Measurements from ENCODE around the gene RIMKLA.

DNA sequence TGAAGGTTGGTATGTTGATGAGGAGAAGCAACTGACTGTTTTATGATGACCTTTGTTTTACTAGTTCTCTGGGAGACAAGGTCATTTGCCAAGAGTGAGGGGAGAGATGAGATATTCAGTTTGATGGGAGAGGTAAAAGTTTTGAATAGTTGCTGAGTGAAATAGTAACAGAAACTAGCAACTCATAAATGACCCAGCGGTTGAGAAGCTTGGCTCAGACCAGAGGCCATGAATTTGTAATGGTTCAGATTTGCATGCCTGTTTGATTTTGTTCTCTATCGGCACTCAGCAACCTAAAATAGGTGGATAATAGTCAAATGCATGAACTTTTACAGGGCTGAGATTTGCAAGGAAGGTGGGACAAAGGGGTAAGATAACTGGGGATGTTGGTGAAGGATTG, 89.1 kb downstream of the RIMKLA start:
- TF ChIP-seq, protein P1, sequence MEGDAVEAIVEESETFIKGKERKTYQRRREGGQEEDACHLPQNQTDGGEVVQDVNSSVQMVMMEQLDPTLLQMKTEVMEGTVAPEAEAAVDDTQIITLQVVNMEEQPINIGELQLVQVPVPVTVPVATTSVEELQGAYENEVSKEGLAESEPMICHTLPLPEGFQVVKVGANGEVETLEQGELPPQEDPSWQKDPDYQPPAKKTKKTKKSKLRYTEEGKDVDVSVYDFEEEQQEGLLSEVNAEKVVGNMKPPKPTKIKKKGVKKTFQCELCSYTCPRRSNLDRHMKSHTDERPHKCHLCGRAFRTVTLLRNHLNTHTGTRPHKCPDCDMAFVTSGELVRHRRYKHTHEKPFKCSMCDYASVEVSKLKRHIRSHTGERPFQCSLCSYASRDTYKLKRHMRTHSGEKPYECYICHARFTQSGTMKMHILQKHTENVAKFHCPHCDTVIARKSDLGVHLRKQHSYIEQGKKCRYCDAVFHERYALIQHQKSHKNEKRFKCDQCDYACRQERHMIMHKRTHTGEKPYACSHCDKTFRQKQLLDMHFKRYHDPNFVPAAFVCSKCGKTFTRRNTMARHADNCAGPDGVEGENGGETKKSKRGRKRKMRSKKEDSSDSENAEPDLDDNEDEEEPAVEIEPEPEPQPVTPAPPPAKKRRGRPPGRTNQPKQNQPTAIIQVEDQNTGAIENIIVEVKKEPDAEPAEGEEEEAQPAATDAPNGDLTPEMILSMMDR (conservative IDR thresholded peaks at IDR 0.05; ENCODE audit: low read length) = no peak
- TF ChIP-seq EZH2phosphoT487 (IDR thresholded peaks at IDR 0.05; ENCODE audit: borderline replicate concordance, low read depth, low read length) = no peak
